CD4-positive, alpha-beta T cell (primary cell): ENCODE results near the gene MBOAT7. TPM values are rescaled to one million over a fixed set of nuclear protein-coding genes. Genes with fewer than 3 reads are reported as not detected.
"Not testable (repeated sequence)": the region's sequence is repeated elsewhere in the genome, so short reads cannot be mapped to it uniquely, and the experiment has no call there.

ENCODE experiments used
- ATAC-seq: fragments of 200-7000 bp; cut with Tn5 transposase; one replicate; pipeline ENCODE4 v1.10.0; 2022; ENCODE audit warnings: mild to moderate bottlenecking; ENCODE audit not compliant: poor library complexity
- CTCF ChIA-PET: fragments of 350-600 bp; sonication (Branson Sonifier 250); formaldehyde crosslinking; loops from one replicate; lab custom pipeline; 2021; ENCODE audit warnings: antibody characterized with exemption, inconsistent platforms; lab: Charles Lee
- POLR2A ChIA-PET: fragments of 350-600 bp; sonication (Branson Sonifier 250); formaldehyde crosslinking; loops from one replicate; lab custom pipeline; 2021; ENCODE audit warnings: antibody characterized with exemption, inconsistent platforms; lab: Charles Lee
- DNase-seq, 14 experiments: peaks; one replicate each; pipeline ENCODE4 v3.0.0-alpha.2; 2013 to 2020; ENCODE audit warnings: mixed read lengths in 2 of 14
- H3K27ac ChIP-seq, 2 donors: one replicate each; pipeline versions ENCODE4 v1.5.1 to v1.7.0; 2013; ENCODE audit warnings: low read length in 2 of 2, low read depth in 1 of 2, mild to moderate bottlenecking in 1 of 2
- H3K27me3 ChIP-seq, 2 experiments: 1 replicate in 1 of 2; 2 replicates in 1 of 2; pipeline versions ENCODE4 v1.6.1 to v1.7.0; 2013; ENCODE audit warnings: low read length in 2 of 2, control low read depth in 1 of 2, mild to moderate bottlenecking in 1 of 2, moderate library complexity in 1 of 2; ENCODE audit not compliant: insufficient read depth in 2 of 2, control insufficient read depth in 1 of 2
- H3K36me3 ChIP-seq: one replicate; pipeline ENCODE4 v1.6.1; 2013; ENCODE audit warnings: low read length, control low read depth; ENCODE audit not compliant: insufficient read depth
- H3K4me1 ChIP-seq: one replicate; pipeline ENCODE4 v1.6.1; 2013; ENCODE audit warnings: low read length, control low read depth; ENCODE audit not compliant: insufficient read depth
- H3K4me3 ChIP-seq: one replicate; pipeline ENCODE4 v1.5.1; 2013; ENCODE audit warnings: mild to moderate bottlenecking, low read length, moderate library complexity
- H3K9me3 ChIP-seq, 2 experiments: 1 replicate in 1 of 2; 2 replicates in 1 of 2; pipeline versions ENCODE4 v1.6.1 to v1.7.0; 2013; ENCODE audit warnings: low read length in 2 of 2, mild to moderate bottlenecking in 2 of 2, control low read depth in 1 of 2, moderate library complexity in 1 of 2; ENCODE audit not compliant: control insufficient read depth in 1 of 2, insufficient read depth in 1 of 2
- H3K27ac Mint-ChIP-seq: one replicate; pipeline ENCODE4 v1.8.0; 2020; ENCODE audit warnings: mixed read lengths
- H3K27me3 Mint-ChIP-seq: one replicate; pipeline ENCODE4 v1.8.0; 2021; ENCODE audit warnings: mixed read lengths
- H3K36me3 Mint-ChIP-seq: one replicate; pipeline ENCODE4 v1.8.0; 2021; ENCODE audit warnings: low read depth, mixed read lengths
- H3K4me1 Mint-ChIP-seq: one replicate; pipeline ENCODE4 v1.8.0; 2021; ENCODE audit warnings: low read depth, mixed read lengths
- H3K4me3 Mint-ChIP-seq: one replicate; pipeline ENCODE4 v1.8.0; 2020; ENCODE audit warnings: mild to moderate bottlenecking, mixed read lengths
- H3K9me3 Mint-ChIP-seq: one replicate; pipeline ENCODE4 v1.8.0; 2020; ENCODE audit warnings: mixed read lengths
- intact Hi-C, 2 experiments: fragments of 100-400 bp; cut with DNase I in 1 of 2; cut with micrococcal nuclease in 1 of 2; formaldehyde crosslinking; loops; one replicate each; pipeline versions ENCODE4 v1.15.1 to v1.9.0; 2023 to 2025; cut with DNase I, micrococcal nuclease
- total RNA-seq, 174 experiments: library from RNA in 2 of 174; stranded (reverse) in 2 of 174; gene quantifications; one replicate each; pipeline ENCODE4 v1.2.3 and lab custom pipeline; 2021 to 2026
- TF ChIP-seq, protein P1 (sequence below): fragments of 200-600 bp; IDR thresholded peaks from one replicate; pipeline ENCODE4 v1.8.0; 2022; ENCODE audit warnings: antibody characterized with exemption, mild to moderate bottlenecking

The MBOAT7 gene
- total RNA-seq, 2 experiments from 2014 or later = 13.7 to 18.0 TPM

DNA sequence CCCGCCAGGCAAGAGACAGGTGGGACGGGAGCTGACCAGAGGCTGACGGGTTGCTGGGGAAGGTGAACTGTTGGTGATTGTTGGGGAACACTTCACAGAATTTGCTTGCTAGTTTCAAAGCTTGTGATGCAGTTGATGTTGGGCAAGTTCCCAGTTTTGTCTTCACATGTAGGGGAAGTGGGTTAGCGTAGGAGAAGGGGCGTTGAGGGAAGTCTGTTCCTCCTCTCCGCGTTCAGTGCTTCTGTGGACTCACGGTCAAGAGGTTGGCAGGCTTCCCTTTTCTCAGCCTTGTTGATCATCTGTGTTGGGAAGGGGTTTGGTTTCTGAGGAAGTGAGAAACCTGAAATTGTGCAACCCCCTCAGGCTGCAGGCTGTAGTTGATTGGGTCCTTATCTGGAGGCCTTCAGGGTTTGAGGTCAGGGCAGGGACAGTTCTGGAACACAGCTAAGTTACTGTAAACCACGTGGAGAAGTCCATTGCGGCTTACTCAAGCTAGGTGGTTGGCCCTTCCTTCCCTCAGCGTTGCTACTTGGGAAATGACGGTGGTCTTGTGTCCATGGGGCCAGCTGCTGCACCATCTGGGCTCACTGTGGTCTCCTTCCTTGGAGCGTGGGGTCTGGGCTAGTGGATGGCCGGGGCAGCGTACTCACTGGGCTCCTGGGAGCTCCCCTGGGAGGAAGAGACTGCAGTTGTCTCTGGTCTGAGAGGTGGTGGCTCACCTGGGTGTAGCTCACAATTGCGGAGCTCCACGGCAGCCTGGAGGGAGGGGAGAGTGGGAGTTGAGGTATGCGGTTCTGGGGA, 18.8 kb upstream of the MBOAT7 start:
- DNase-seq (peak in 6 of 14 experiments; percentile 19 to 82 (median 46)), ATAC-seq (peak; percentile 5)
- Histone ChIP-seq H3K27ac (peak overlapping the region in 1 of 2 donors; percentile 63), H3K4me3 (no peak overlapping the region), H3K9me3 (no peaks in the 10 kb centered on the region), H3K27me3 (no peaks in the 10 kb centered on the region), H3K4me1 (peaks cover 82% of the 10 kb centered on the region), H3K36me3 (peaks cover 49% of the 10 kb centered on the region)
- intact Hi-C loops = loop anchor here in 1 of 2 experiments (10.0 kb wide), 1 partner anchor 257 kb away; the partner anchor contains the start of gene LENG9
- Mint-ChIP-seq H3K27ac (peak overlapping the region; percentile 84), H3K4me1 (peaks cover 68% of the 10 kb centered on the region), H3K27me3 (no peaks in the 10 kb centered on the region), H3K9me3 (no peaks in the 10 kb centered on the region), H3K36me3 (peaks cover 55% of the 10 kb centered on the region), H3K4me3 (peak overlapping the region; percentile 67)
- ChIA-PET POLR2A (interaction anchor here (0.7 to 8.7 kb wide), 6 partner anchors 8 to 170 kb away, joined by 3 to 75 read pairs (median 5); partner anchors contain the start of genes CNOT3, MBOAT7, PRPF31 and RPS9), CTCF (no interaction called here)
- TF ChIP-seq, protein P1, sequence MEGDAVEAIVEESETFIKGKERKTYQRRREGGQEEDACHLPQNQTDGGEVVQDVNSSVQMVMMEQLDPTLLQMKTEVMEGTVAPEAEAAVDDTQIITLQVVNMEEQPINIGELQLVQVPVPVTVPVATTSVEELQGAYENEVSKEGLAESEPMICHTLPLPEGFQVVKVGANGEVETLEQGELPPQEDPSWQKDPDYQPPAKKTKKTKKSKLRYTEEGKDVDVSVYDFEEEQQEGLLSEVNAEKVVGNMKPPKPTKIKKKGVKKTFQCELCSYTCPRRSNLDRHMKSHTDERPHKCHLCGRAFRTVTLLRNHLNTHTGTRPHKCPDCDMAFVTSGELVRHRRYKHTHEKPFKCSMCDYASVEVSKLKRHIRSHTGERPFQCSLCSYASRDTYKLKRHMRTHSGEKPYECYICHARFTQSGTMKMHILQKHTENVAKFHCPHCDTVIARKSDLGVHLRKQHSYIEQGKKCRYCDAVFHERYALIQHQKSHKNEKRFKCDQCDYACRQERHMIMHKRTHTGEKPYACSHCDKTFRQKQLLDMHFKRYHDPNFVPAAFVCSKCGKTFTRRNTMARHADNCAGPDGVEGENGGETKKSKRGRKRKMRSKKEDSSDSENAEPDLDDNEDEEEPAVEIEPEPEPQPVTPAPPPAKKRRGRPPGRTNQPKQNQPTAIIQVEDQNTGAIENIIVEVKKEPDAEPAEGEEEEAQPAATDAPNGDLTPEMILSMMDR = no peak

DNA sequence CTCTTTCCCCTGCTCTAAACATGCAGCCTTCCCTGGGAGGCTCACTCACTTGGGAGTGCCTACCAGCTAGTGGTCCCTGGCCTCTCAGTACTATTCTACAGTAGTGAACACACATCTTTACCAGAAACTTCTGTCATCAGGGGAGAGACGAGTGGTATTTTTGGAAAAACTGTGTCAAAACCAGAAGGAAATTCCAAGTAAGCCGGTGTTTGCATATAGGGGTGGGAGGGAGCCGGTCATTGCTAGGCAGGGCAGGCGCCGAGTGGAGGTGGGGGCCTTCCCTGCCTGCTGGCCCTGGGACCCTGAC, 18.2 kb upstream of the MBOAT7 start:
- POLR2A ChIA-PET = interaction anchor here (0.7 to 8.7 kb wide), 4 partner anchors 8 to 171 kb away, joined by 3 to 75 read pairs (median 6); partner anchors contain the start of genes CNOT3, MBOAT7, RPS9 and TSEN34
- intact Hi-C loops = loop anchor here in 1 of 2 experiments (10.0 kb wide), 1 partner anchor 257 kb away; the partner anchor contains the start of gene LENG9
- H3K27me3 Mint-ChIP-seq = no peaks in the 10 kb centered on the region
- DNase-seq (no peak), ATAC-seq (no peak)
- CTCF ChIA-PET = no interaction called here
- peak overlapping the region in 1 of 2 donors; percentile 63 for H3K27ac ChIP-seq
- peak overlapping the region; percentile 67 for H3K4me3 Mint-ChIP-seq
- no peaks in the 10 kb centered on the region for H3K9me3 Mint-ChIP-seq
- H3K27ac Mint-ChIP-seq = peak overlapping the region; percentile 84
- no peaks in the 10 kb centered on the region for H3K9me3 ChIP-seq
- H3K4me1 Mint-ChIP-seq = peaks cover 74% of the 10 kb centered on the region
- peaks cover 54% of the 10 kb centered on the region for H3K36me3 ChIP-seq
- TF ChIP-seq, protein P1 = no peak
- no peak overlapping the region for H3K4me3 ChIP-seq
- peaks cover 60% of the 10 kb centered on the region for H3K36me3 Mint-ChIP-seq
- no peaks in the 10 kb centered on the region for H3K27me3 ChIP-seq
- H3K4me1 ChIP-seq = peaks cover 87% of the 10 kb centered on the region

DNA sequence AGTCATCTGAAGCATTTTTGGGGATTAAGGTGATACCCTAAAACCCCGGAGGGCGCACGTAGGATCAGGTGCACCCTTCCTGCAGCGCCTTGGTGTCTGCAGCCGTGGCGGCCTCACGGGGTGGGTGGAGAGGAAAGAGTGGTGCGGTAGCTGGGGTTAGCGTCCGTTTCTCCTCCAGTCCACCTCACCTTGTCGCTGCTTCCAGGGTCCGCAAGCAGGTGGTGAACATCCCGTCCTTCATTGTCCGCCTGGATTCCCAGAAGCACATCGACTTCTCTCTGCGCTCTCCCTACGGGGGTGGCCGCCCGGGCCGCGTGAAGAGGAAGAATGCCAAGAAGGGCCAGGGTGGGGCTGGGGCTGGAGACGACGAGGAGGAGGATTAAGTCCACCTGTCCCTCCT, 17.8 kb upstream of the MBOAT7 start:
- intact Hi-C loops = loop anchor here in 1 of 2 experiments (10.0 kb wide), 1 partner anchor 258 kb away; the partner anchor contains the start of gene LENG9
- H3K9me3 ChIP-seq, DNase-seq, H3K4me3 ChIP-seq, ATAC-seq, H3K27me3 ChIP-seq, H3K9me3 Mint-ChIP-seq, H3K27ac ChIP-seq, CTCF ChIA-PET, H3K27me3 Mint-ChIP-seq: not testable (repeated sequence)
- Histone ChIP-seq H3K4me1 (peaks cover 92% of the 10 kb centered on the region), H3K36me3 (peaks cover 58% of the 10 kb centered on the region)
- Mint-ChIP-seq H3K36me3 (peaks cover 65% of the 10 kb centered on the region), H3K27ac (peak overlapping the region; percentile 84), H3K4me3 (peak overlapping the region; percentile 20), H3K4me1 (peaks cover 78% of the 10 kb centered on the region)
- POLR2A ChIA-PET = interaction anchor here (0.7 to 8.7 kb wide), 3 partner anchors 17 to 171 kb away, joined by 3 to 75 read pairs (median 6); partner anchors contain the start of genes CNOT3, MBOAT7 and TSEN34
